Trophoblast cell (in vitro differentiated cells and primary cell): Measurements from ENCODE around the gene LGALS12.
A peak's percentile ranks its signal among the peaks of the same experiment; 100 is the strongest.

Experiments
- DNase-seq, 2 donors: peaks; one replicate each; pipeline ENCODE4 v3.0.0-alpha.2; 2016
- H2AFZ ChIP-seq: 2 replicates; pipeline ENCODE4 v1.6.1; 2013; ENCODE audit warnings: low read length, moderate library complexity, mild to moderate bottlenecking; ENCODE audit not compliant: insufficient read depth, poor library complexity
- H2AK5ac ChIP-seq: 2 replicates; pipeline ENCODE4 v1.6.1; 2013; ENCODE audit warnings: mild to moderate bottlenecking, low read length
- H2BK120ac ChIP-seq: 2 replicates; pipeline ENCODE4 v1.6.1; 2013; ENCODE audit warnings: low read length, mild to moderate bottlenecking, moderate library complexity; ENCODE audit not compliant: insufficient read depth, poor library complexity
- H2BK12ac ChIP-seq: 2 replicates; pipeline ENCODE4 v1.6.1; 2013; ENCODE audit warnings: mild to moderate bottlenecking, low read length, moderate library complexity
- H2BK5ac ChIP-seq: 2 replicates; pipeline ENCODE4 v1.6.1; 2013; ENCODE audit warnings: low read length, low read depth, moderate library complexity, mild to moderate bottlenecking; ENCODE audit not compliant: poor library complexity
- H3K14ac ChIP-seq: 2 replicates; pipeline ENCODE4 v1.6.1; 2013; ENCODE audit warnings: mild to moderate bottlenecking, low read length
- H3K18ac ChIP-seq: 2 replicates; pipeline ENCODE4 v1.6.1; 2013; ENCODE audit warnings: mild to moderate bottlenecking, low read length
- H3K23ac ChIP-seq: 2 replicates; pipeline ENCODE4 v1.6.1; 2013; ENCODE audit warnings: low read length
- H3K27ac ChIP-seq: 2 replicates; pipeline ENCODE4 v1.5.1; 2013; ENCODE audit warnings: low read depth, mild to moderate bottlenecking, inconsistent platforms, low read length, moderate library complexity
- H3K27me3 ChIP-seq: 2 replicates; pipeline ENCODE4 v1.6.1; 2013; ENCODE audit warnings: inconsistent platforms, mild to moderate bottlenecking, low read length, moderate library complexity; ENCODE audit not compliant: insufficient read depth
- H3K36me3 ChIP-seq, 2 experiments: 1 replicate in 1 of 2; 2 replicates in 1 of 2; pipeline ENCODE4 v1.6.1; 2013; ENCODE audit warnings: low read length in 2 of 2, mild to moderate bottlenecking in 2 of 2, moderate library complexity in 1 of 2; ENCODE audit not compliant: insufficient read depth in 2 of 2, control insufficient read depth in 1 of 2
- H3K4ac ChIP-seq: 2 replicates; pipeline ENCODE4 v1.6.1; 2013; ENCODE audit warnings: low read depth, mild to moderate bottlenecking, low read length, moderate library complexity
- H3K4me1 ChIP-seq, 2 experiments: 1 replicate in 1 of 2; 2 replicates in 1 of 2; pipeline ENCODE4 v1.6.1; 2013; ENCODE audit warnings: low read length in 2 of 2, mild to moderate bottlenecking in 2 of 2, moderate library complexity in 1 of 2; ENCODE audit not compliant: insufficient read depth in 2 of 2, control insufficient read depth in 1 of 2
- H3K4me2 ChIP-seq: 2 replicates; pipeline ENCODE4 v1.6.1; 2013; ENCODE audit warnings: inconsistent platforms, mild to moderate bottlenecking, low read length, moderate library complexity
- H3K4me3 ChIP-seq: 2 replicates; pipeline ENCODE4 v1.5.1; 2013; ENCODE audit warnings: mild to moderate bottlenecking, low read depth, low read length, inconsistent platforms
- H3K79me1 ChIP-seq: one replicate; pipeline ENCODE4 v1.6.1; 2013; ENCODE audit warnings: low read length
- H3K79me2 ChIP-seq: 2 replicates; pipeline ENCODE4 v1.6.1; 2013; ENCODE audit warnings: low read length, mild to moderate bottlenecking; ENCODE audit not compliant: control insufficient read depth, insufficient read depth, poor library complexity
- H3K9ac ChIP-seq: 2 replicates; pipeline ENCODE4 v1.6.1; 2013; ENCODE audit warnings: mild to moderate bottlenecking, low read length
- H3K9me3 ChIP-seq: 2 replicates; pipeline ENCODE4 v1.6.1; 2013; ENCODE audit warnings: low read depth, mild to moderate bottlenecking, control low read depth, inconsistent platforms, low read length; ENCODE audit not compliant: insufficient read depth
- H4K12ac ChIP-seq: 2 replicates; pipeline ENCODE4 v1.6.1; 2013; ENCODE audit warnings: low read depth, mild to moderate bottlenecking, low read length, moderate library complexity
- H4K8ac ChIP-seq: 2 replicates; pipeline ENCODE4 v1.6.1; 2013; ENCODE audit warnings: low read depth, mild to moderate bottlenecking, low read length, moderate library complexity
- H4K91ac ChIP-seq: one replicate; pipeline ENCODE4 v1.6.1; 2013; ENCODE audit warnings: low read depth, mild to moderate bottlenecking, low read length, moderate library complexity
- WGBS: extraction: QIAGEN DNeasy Blood & Tissue Kit; methylation state at CpG from one replicate; pipeline ENCODE4 v1.1.7; 2013; ENCODE audit warnings: missing lambda C conversion rate; ENCODE audit not compliant: insufficient read length, insufficient coverage; ENCODE audit errors: extremely low coverage; 5-methylcytosine and 5-hydroxymethylcytosine counted together

LGALS12 gene

DNA sequence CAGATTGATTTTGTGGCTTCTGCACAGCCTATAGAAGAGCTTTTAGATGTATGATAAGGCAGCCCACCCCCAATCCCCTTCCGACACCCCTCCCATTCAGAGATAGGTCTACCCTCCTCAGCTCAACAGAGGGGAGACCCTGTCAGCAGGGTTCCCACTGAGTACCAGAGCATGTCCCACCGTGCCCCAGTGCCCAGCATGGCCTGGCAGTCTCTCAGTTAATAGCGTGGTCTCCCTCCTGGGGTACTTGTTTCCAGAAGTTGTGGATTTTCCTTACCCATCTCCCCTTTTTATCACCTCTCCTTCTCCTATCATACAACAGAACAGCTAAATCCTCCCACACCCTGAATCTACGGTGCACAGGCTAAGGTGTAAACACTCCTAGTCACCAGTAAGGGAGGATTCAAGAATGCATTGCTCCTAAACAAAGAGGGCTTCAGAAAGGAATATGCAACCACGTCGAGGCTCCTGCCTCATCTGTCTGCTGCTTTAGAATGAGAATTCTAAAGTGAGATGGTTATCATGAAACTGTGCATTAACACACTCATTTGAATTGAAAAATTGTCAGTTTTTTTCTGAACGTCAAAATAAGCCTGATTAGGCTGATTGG is 50.6 kb downstream of the LGALS12 start:
- Histone ChIP-seq H3K4me1 (no peaks in the 10 kb centered on the region), H4K8ac (no peak overlapping the region), H3K36me3 (no peaks in the 10 kb centered on the region), H3K27me3 (no peaks in the 10 kb centered on the region), H2BK5ac (no peak overlapping the region), H3K79me2 (no peaks in the 10 kb centered on the region), H2BK120ac (no peak overlapping the region), H3K4me2 (no peak overlapping the region), H3K14ac (no peak overlapping the region), H3K79me1 (peaks cover 1% of the 10 kb centered on the region), H3K27ac (no peak overlapping the region), H4K91ac (no peak overlapping the region), H3K23ac (no peak overlapping the region), H3K9ac (no peak overlapping the region), H3K18ac (no peak overlapping the region), H3K4ac (no peak overlapping the region), H2BK12ac (no peak overlapping the region), H2AFZ (no peak overlapping the region), H3K4me3 (no peak overlapping the region), H4K12ac (no peak overlapping the region), H3K9me3 (no peaks in the 10 kb centered on the region), H2AK5ac (no peak overlapping the region)
- WGBS: no CpG with 5 or more reads among the region's 7 CpGs
- no peak for DNase-seq

DNA sequence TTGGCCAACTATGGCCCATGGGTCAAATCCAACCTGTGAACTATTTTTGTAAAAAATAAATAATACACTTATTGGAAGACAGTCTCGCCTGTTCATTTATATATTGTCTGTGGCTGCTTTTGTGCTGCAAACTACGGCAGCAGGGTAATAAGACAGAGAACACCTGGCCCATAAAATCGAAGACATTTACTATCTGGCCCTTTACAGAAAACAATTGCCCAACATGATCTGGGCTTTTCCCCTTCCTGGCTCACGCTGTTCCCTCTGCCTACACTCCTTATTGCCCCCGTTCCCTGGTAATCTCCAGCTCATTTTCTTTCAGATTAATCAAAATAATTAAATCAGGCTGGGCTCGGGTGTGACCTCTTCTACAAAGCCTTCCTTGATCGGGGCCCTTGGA is 51.7 kb downstream of the LGALS12 start:
- Histone ChIP-seq H4K12ac (no peak overlapping the region), H3K36me3 (no peaks in the 10 kb centered on the region), H2BK5ac (no peak overlapping the region), H3K9me3 (no peaks in the 10 kb centered on the region), H4K8ac (no peak overlapping the region), H3K27ac (no peak overlapping the region), H3K23ac (no peak overlapping the region), H3K4me1 (no peaks in the 10 kb centered on the region), H2AK5ac (no peak overlapping the region), H3K79me2 (no peaks in the 10 kb centered on the region), H2BK12ac (no peak overlapping the region), H3K4ac (no peak overlapping the region), H2BK120ac (no peak overlapping the region), H4K91ac (no peak overlapping the region), H3K18ac (no peak overlapping the region), H3K4me2 (no peak overlapping the region), H3K79me1 (peaks cover 1% of the 10 kb centered on the region), H2AFZ (no peak overlapping the region), H3K27me3 (no peaks in the 10 kb centered on the region), H3K9ac (no peak overlapping the region), H3K14ac (no peak overlapping the region), H3K4me3 (no peak overlapping the region)
- no CpG with 5 or more reads among the region's 7 CpGs for WGBS
- DNase-seq: no peak

DNA sequence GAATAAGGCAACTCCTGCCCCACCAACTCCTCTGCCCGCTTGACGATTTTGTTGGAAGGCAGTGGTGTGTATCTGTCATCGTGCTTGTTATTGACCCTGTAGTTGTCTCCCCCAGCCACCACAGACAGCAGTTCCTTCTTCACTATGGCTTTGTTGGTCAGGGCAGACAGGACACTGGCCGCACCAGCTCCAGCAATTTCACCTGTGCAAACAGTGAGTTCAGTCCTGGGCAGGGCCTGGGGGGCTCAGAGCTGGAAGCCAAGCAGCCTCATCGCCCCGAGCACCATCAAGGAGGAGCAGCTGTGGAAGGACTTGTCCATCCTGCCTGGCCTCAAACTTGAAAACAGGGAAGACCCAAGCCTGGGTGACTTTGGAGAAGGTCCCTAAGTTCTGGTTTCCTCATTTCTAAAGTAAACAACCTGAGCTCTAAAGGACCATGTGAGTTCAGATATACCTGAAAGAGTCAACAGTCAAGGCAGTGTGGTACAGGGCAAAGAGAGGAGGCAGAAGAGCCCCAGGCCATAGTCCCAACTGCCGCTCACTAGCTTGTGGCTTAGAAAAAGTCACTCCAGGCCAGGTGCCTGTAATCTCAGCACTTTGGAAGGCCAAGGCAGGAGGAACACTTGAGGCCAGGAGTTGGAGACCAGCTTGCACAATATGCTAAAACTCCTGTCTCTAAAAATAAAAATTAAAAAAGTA is 52.7 kb downstream of the LGALS12 start:
- Histone ChIP-seq H3K18ac (no peak overlapping the region), H4K91ac (no peak overlapping the region), H3K27me3 (no peaks in the 10 kb centered on the region), H3K9ac (no peak overlapping the region), H3K4me2 (no peak overlapping the region), H3K14ac (no peak overlapping the region), H3K9me3 (no peaks in the 10 kb centered on the region), H3K4me1 (no peaks in the 10 kb centered on the region), H3K27ac (no peak overlapping the region), H2BK12ac (no peak overlapping the region), H2AK5ac (no peak overlapping the region), H2BK120ac (peak overlapping the region; percentile 8), H4K8ac (no peak overlapping the region), H3K79me1 (peaks cover 1% of the 10 kb centered on the region), H3K23ac (no peak overlapping the region), H2BK5ac (no peak overlapping the region), H4K12ac (no peak overlapping the region), H3K4me3 (peak overlapping the region; percentile 38), H3K36me3 (no peaks in the 10 kb centered on the region), H2AFZ (no peak overlapping the region), H3K4ac (no peak overlapping the region), H3K79me2 (no peaks in the 10 kb centered on the region)
- no CpG with 5 or more reads among the region's 7 CpGs for WGBS
- no peak for DNase-seq

DNA sequence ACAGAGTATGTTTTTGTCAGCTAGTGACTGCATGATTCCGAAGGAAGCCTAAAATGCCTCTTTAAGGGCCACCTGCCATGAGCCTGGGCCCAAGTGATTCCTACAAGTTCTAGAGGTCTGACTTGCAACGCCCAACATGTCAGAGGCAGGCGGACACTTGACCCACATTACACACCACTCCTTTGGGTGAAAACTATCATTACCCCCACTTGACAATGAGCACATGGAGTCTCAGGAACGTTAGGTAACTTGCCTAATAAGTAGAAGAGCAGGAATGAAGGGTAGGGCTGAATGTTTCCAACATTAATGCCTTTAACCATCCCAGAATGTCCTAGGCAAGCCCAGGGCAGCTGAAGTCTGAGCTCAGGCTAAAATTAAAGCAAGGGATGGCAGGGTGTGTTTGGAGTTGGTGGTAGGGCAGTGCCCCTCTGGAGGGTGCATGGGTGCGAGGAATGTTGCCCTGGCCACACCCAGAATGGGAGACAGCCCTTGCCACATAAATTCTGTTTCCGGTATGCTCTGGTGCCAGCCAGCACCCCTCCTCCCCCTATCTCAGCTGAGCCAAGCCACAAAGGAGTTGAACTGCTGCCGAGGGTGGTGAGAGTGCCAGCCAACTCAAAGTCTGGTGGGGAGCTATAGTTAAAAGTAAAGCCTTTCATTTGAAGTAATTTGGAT is 54.8 kb downstream of the LGALS12 start:
- H3K4me3 ChIP-seq: no peak overlapping the region
- no peak overlapping the region for H3K18ac ChIP-seq
- H4K12ac ChIP-seq: no peak overlapping the region
- H2BK120ac ChIP-seq: no peak overlapping the region
- peaks cover 3 to 5% of the 10 kb centered on the region in 2 experiments for H3K4me1 ChIP-seq
- H3K4me2 ChIP-seq: no peak overlapping the region
- no peak overlapping the region for H4K8ac ChIP-seq
- no CpG with 5 or more reads among the region's 7 CpGs for WGBS
- H3K36me3 ChIP-seq: no peaks in the 10 kb centered on the region
- no peak for DNase-seq
- no peak overlapping the region for H3K4ac ChIP-seq
- no peak overlapping the region for H2AFZ ChIP-seq
- H4K91ac ChIP-seq: no peak overlapping the region
- H2BK12ac ChIP-seq: no peak overlapping the region
- no peak overlapping the region for H3K9ac ChIP-seq
- H3K14ac ChIP-seq: no peak overlapping the region
- H2BK5ac ChIP-seq: no peak overlapping the region
- H3K79me1 ChIP-seq: peaks cover 1% of the 10 kb centered on the region
- H3K27me3 ChIP-seq: no peaks in the 10 kb centered on the region
- no peak overlapping the region for H3K27ac ChIP-seq
- H3K23ac ChIP-seq: no peak overlapping the region
- no peak overlapping the region for H2AK5ac ChIP-seq
- no peaks in the 10 kb centered on the region for H3K79me2 ChIP-seq
- H3K9me3 ChIP-seq: no peaks in the 10 kb centered on the region
